ENCODE data around the gene FOXF2.

- no peak for TF ChIP-seq POLR2A (IDR thresholded peaks at IDR 0.05; ENCODE audit: low read depth, low read length)
- TF ChIP-seq CTCF (IDR thresholded peaks at IDR 0.05; ENCODE audit: extremely low read depth in 1 of 2, insufficient read depth in 1 of 2, low read depth in 1 of 2, low read length in 2 of 2): no peak
Observed at GRCh38 chr6:1390946-1391799, 1.8 kb downstream of the FOXF2 start.
